ENCODE measurements around the gene ZBTB47.

The ZBTB47 gene

GRCh38 chr3:42696356-42697288 lies 43.1 kb downstream of the ZBTB47 start:
- Histone ChIP-seq H3K36me3 (no peaks in the 10 kb centered on the region), H3K4me1 (peaks cover 0 to 8% (median 6%) of the 10 kb centered on the region in 4 donors), H3K9me3 (no peaks in the 10 kb centered on the region), H3K4me3 (no peak overlapping the region), H3K27ac (no peak overlapping the region), H3K27me3 (peaks cover 0 to 4% of the 10 kb centered on the region in 2 donors)
- no peak for TF ChIP-seq CTCF (IDR thresholded peaks at IDR 0.05)
- intact Hi-C loops (cut with DNase I; ENCODE audit: low total_unique reads), result loop anchor here (10.0 kb wide), 1 partner anchor 408 kb away; the partner anchor contains the start of gene POMGNT2
- DNase-seq, result peak; percentile 15 to 61

- no peaks in the 10 kb centered on the region for H3K9me3 ChIP-seq
- no peak overlapping the region for H3K4me3 ChIP-seq
- no peaks in the 10 kb centered on the region for H3K36me3 ChIP-seq
- H3K4me1 ChIP-seq, result peaks cover 0 to 16% (median 14%) of the 10 kb centered on the region in 4 donors
- peak in 1 of 2 donors; percentile 60 for DNase-seq
- no peak overlapping the region for H3K27ac ChIP-seq
- intact Hi-C loops (cut with DNase I; ENCODE audit: low total_unique reads), result loop anchor here (10.0 kb wide), 1 partner anchor 407 kb away; the partner anchor contains the start of gene POMGNT2
- no peak for TF ChIP-seq CTCF (IDR thresholded peaks at IDR 0.05)
- peaks cover 0 to 4% of the 10 kb centered on the region in 2 donors for H3K27me3 ChIP-seq
Measured at GRCh38 chr3:42697289-42698051, 44.0 kb downstream of the ZBTB47 start.

- no peaks in the 10 kb centered on the region for H3K9me3 ChIP-seq
- peaks cover 0 to 16% (median 15%) of the 10 kb centered on the region in 4 donors for H3K4me1 ChIP-seq
- intact Hi-C loops (cut with DNase I; ENCODE audit: low total_unique reads), result loop anchor here (10.0 kb wide), 1 partner anchor 406 kb away; the partner anchor contains the start of gene POMGNT2
- peak in 1 of 2 donors; percentile 48 for DNase-seq
- H3K4me3 ChIP-seq, result no peak overlapping the region
- no peaks in the 10 kb centered on the region for H3K36me3 ChIP-seq
- H3K27me3 ChIP-seq, result peaks cover 0 to 4% of the 10 kb centered on the region in 2 donors
- no peak overlapping the region for H3K27ac ChIP-seq
- no peak for TF ChIP-seq CTCF (IDR thresholded peaks at IDR 0.05)
Measured at GRCh38 chr3:42698216-42698910, 44.9 kb downstream of the ZBTB47 start.

GRCh38 chr3:42698911-42699230 lies 45.4 kb downstream of the ZBTB47 start:
- no peak for TF ChIP-seq CTCF (IDR thresholded peaks at IDR 0.05)
- no peaks in the 10 kb centered on the region for H3K9me3 ChIP-seq
- H3K27ac ChIP-seq, result no peak overlapping the region
- H3K27me3 ChIP-seq, result peaks cover 0 to 4% of the 10 kb centered on the region in 2 donors
- H3K4me3 ChIP-seq, result no peak overlapping the region
- intact Hi-C loops (cut with DNase I; ENCODE audit: low total_unique reads), result loop anchor here (10.0 kb wide), 1 partner anchor 406 kb away; the partner anchor contains the start of gene POMGNT2
- no peak for DNase-seq
- peaks cover 0 to 16% (median 15%) of the 10 kb centered on the region in 4 donors for H3K4me1 ChIP-seq
- H3K36me3 ChIP-seq, result no peaks in the 10 kb centered on the region

- peak; percentile 9 to 62 for DNase-seq
- H3K9me3 ChIP-seq, result no peaks in the 10 kb centered on the region
- H3K27me3 ChIP-seq, result peaks cover 0 to 4% of the 10 kb centered on the region in 2 donors
- intact Hi-C loops (cut with DNase I; ENCODE audit: low total_unique reads), result loop anchor here (10.0 kb wide), 1 partner anchor 405 kb away; the partner anchor contains the start of gene POMGNT2
- no peak overlapping the region for H3K4me3 ChIP-seq
- H3K36me3 ChIP-seq, result no peaks in the 10 kb centered on the region
- no peak for TF ChIP-seq CTCF (IDR thresholded peaks at IDR 0.05)
- H3K4me1 ChIP-seq, result peaks cover 0 to 16% (median 15%) of the 10 kb centered on the region in 4 donors
- no peak overlapping the region for H3K27ac ChIP-seq
Measured at GRCh38 chr3:42699511-42699971, 46.0 kb downstream of the ZBTB47 start.
